Spleen (tissue), 11 donors: ENCODE results near the gene PPTC7. TPM values are rescaled to one million over a fixed set of nuclear protein-coding genes. Genes with fewer than 3 reads are reported as not detected.
"Not testable (repeated sequence)": the region's sequence is repeated elsewhere in the genome, so short reads cannot be mapped to it uniquely, and the experiment has no call there.

ENCODE experiments used
- DNase-seq: peaks from one replicate; pipeline ENCODE4 v3.0.0-alpha.2; 2020
- H3K27ac ChIP-seq, 8 donors: fragments of 200-600 bp; sonication (generic) in 7 of 8; 1 replicate in 4 of 8; 2 replicates in 4 of 8; pipeline versions ENCODE4 v1.5.0 to v1.8.0; 2016 to 2021; ENCODE audit warnings: inconsistent platforms in 4 of 8, mild to moderate bottlenecking in 4 of 8, moderate library complexity in 1 of 8
- H3K27me3 ChIP-seq, 7 donors: fragments of 200-600 bp; sonication (generic) in 6 of 7; replicated peaks in 1 of 7; 1 replicate in 4 of 7; 2 replicates in 3 of 7; pipeline versions ENCODE4 v1.5.0 to v1.8.0; 2016 to 2021; ENCODE audit warnings: inconsistent platforms in 3 of 7, mild to moderate bottlenecking in 1 of 7
- H3K36me3 ChIP-seq, 6 donors: fragments of 200-600 bp; sonication (generic) in 5 of 6; 1 replicate in 4 of 6; 2 replicates in 2 of 6; pipeline versions ENCODE4 v1.5.0 to v1.8.0; 2016 to 2021; ENCODE audit warnings: inconsistent platforms in 2 of 6
- H3K4me1 ChIP-seq, 6 donors: fragments of 200-600 bp; sonication (generic) in 5 of 6; 1 replicate in 3 of 6; 2 replicates in 3 of 6; pipeline versions ENCODE4 v1.5.0 to v1.8.0; 2016 to 2021; ENCODE audit warnings: inconsistent platforms in 3 of 6
- H3K4me3 ChIP-seq, 8 donors: fragments of 200-600 bp; sonication (generic) in 7 of 8; 1 replicate in 4 of 8; 2 replicates in 4 of 8; pipeline versions ENCODE4 v1.5.0 to v1.8.0; 2016 to 2021; ENCODE audit warnings: inconsistent platforms in 4 of 8, mild to moderate bottlenecking in 4 of 8, moderate library complexity in 2 of 8
- H3K9me3 ChIP-seq, 8 donors: fragments of 200-600 bp; sonication (generic) in 7 of 8; 1 replicate in 4 of 8; 2 replicates in 4 of 8; pipeline versions ENCODE4 v1.5.0 to v1.8.0; 2016 to 2021; ENCODE audit warnings: inconsistent platforms in 4 of 8
- POLR2A ChIP-seq, 3 donors: fragments of 450-650 bp; IDR thresholded peaks; one replicate each; pipeline ENCODE4 v1.5.1; 2017; ENCODE audit warnings: antibody characterized with exemption in 3 of 3, mild to moderate bottlenecking in 1 of 3
- POLR2AphosphoS5 ChIP-seq, 3 donors: sonication (generic); formaldehyde crosslinking; IDR thresholded peaks; one replicate each; pipeline ENCODE4 v1.5.1; 2017; ENCODE audit warnings: antibody characterized with exemption in 3 of 3
- WGBS, 5 donors: extraction: QIAGEN DNeasy Blood & Tissue Kit in 3 of 5; methylation state at CpG; one replicate each; pipeline versions ENCODE4 v1.1.5 to v1.1.7; 2013 to 2018; 5-methylcytosine and 5-hydroxymethylcytosine counted together
- intact Hi-C: fragments of 100-400 bp; cut with DNase I; formaldehyde crosslinking; loops from one replicate; pipeline ENCODE4 v1.15.0; 2023; ENCODE audit warnings: low total_unique reads
- polyA plus RNA-seq, 3 donors: library from polyadenylated mRNA; stranded (reverse); fragments of 200-250 nt; gene quantifications; one replicate each; pipeline ENCODE4 v1.2.1, GENCODE V29; 2013
- total RNA-seq, 7 donors: library from RNA; depleted of rRNA in 3 of 7; stranded (reverse); fragments of >200 nt in 3 of 7; fragmentation: NEBNext Ultra II Directional in 4 of 7; extraction: Animal tissue kit (Norgen Biotek cat#: 25700) in 4 of 7; gene quantifications; one replicate each; pipeline versions ENCODE4 v1.1.0 to v1.2.1, GENCODE V29; 2016 to 2021
- TF ChIP-seq, protein P1 (sequence below), 11 experiments: fragments of 200-600 bp in 7 of 11; fragments of 450-650 bp in 4 of 11; sonication (generic) in 4 of 11; IDR thresholded peaks in 8 of 11; conservative IDR thresholded peaks in 3 of 11; 1 replicate in 7 of 11; 2 replicates in 4 of 11; pipeline versions ENCODE4 v1.4.0 to v1.8.0; 2016 to 2021; ENCODE audit warnings: antibody characterized with exemption in 11 of 11, inconsistent platforms in 4 of 11, mild to moderate bottlenecking in 1 of 11
- donor health status: healthy with polysubstance abuse.
- donor health status: DM: no; HTN: no; CAD: no; lungs with moderate emphysema.
- donor health status: DM: no; HTN: no; CAD: no.
- donor health status: Bipolar disorder and iron deficiency.
- donor health status: healthy.
- donor health status: DM: no; HTN: no; CAD: no.
- donor health status: DM: yes; HTN: yes; CAD: no.

The PPTC7 gene
- total and polyA plus RNA-seq, 10 donors, result 7.5 to 27.3 (median 23.5) TPM

DNA sequence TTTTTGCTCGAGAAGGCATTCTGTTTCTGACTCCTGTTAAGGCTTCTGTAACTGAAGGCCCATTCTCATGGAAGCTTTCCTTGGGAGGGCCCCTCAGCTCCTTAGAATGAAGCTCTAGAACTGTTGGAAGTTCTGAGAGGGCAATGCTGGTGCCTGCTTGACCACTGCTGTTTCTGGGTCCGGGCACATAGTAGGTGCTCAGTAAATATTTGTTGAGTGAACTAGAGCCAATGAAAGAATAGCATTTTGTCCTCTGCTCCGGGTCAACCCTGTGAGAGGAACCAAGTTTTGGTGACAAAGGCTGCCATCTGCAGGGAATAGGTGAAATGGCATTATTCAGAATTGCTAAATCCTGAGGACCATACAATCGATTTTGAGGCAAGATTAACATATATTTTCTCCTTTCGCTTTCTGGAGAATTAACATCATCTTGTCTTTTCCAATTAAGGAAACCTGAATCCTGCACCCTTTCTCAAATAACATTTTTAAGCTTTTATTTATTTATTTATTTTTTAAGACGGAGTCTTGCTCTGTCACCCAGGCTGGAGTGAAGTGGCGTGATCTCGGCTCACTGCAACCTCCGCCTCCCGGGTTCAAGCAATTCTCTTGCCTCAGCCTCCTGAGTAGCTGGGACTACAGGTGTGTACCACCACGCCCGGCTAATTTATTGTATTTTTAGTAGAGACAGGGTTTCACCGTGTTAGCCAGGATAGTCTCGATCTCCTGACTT, 19.1 kb upstream of the PPTC7 start:
- TF ChIP-seq POLR2AphosphoS5 (IDR thresholded peaks at IDR 0.05), result peak in 1 of 3 donors; percentile 9
- TF ChIP-seq, protein P1, sequence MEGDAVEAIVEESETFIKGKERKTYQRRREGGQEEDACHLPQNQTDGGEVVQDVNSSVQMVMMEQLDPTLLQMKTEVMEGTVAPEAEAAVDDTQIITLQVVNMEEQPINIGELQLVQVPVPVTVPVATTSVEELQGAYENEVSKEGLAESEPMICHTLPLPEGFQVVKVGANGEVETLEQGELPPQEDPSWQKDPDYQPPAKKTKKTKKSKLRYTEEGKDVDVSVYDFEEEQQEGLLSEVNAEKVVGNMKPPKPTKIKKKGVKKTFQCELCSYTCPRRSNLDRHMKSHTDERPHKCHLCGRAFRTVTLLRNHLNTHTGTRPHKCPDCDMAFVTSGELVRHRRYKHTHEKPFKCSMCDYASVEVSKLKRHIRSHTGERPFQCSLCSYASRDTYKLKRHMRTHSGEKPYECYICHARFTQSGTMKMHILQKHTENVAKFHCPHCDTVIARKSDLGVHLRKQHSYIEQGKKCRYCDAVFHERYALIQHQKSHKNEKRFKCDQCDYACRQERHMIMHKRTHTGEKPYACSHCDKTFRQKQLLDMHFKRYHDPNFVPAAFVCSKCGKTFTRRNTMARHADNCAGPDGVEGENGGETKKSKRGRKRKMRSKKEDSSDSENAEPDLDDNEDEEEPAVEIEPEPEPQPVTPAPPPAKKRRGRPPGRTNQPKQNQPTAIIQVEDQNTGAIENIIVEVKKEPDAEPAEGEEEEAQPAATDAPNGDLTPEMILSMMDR (IDR thresholded peaks at IDR 0.05 in 8 of 11, conservative IDR thresholded peaks at IDR 0.05 in 3 of 11), result peak; percentile 44 to 86 (median 75)
- not testable (repeated sequence) for H3K36me3 ChIP-seq, H3K9me3 ChIP-seq, H3K4me3 ChIP-seq, DNase-seq, H3K27me3 ChIP-seq
- 61 to 66% (median 64%) methylated on average over 14 of the region's 14 CpGs for WGBS, 5 donors
- peak overlapping the region in 4 of 8 donors; percentile 24 to 67 (median 53) for H3K27ac ChIP-seq
- H3K4me1 ChIP-seq, result peaks cover 0 to 72% (median 38%) of the 10 kb centered on the region in 6 donors
- intact Hi-C loops, result loop anchor here (5.0 kb wide), 1 partner anchor 150 kb away; the partner anchor contains the start of gene ARPC3

DNA sequence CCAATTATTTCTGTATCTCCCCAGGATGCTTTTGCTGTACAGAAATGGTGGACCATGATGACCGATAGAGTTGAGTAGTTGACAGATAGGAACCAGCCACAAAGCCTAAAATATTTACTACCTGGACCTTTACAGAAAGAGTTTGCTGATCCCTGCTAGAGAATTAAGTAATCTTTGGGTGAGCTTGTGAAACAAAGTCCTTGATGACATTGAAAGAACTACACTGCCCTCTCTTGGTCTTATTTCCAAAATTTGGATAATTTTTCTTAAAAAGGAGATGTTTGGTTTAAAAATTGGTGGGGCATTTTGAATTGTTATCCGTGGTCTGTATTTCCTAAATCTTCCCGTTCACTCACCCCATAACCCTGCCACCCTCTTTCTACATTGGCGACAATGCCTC, 17.1 kb upstream of the PPTC7 start:
- Histone ChIP-seq H3K4me1 (peaks cover 0 to 55% (median 32%) of the 10 kb centered on the region in 6 donors), H3K36me3 (no peaks in the 10 kb centered on the region), H3K9me3 (no peaks in the 10 kb centered on the region), H3K27me3 (no peaks in the 10 kb centered on the region), H3K27ac (peak overlapping the region in 3 of 8 donors; percentile 19 to 59 (median 27)), H3K4me3 (no peak overlapping the region)
- WGBS, 5 donors, result 21 to 35% (median 27%) methylated on average over 4 of the region's 4 CpGs
- DNase-seq, result no peak
- TF ChIP-seq, protein P1 (IDR thresholded peaks at IDR 0.05 in 8 of 11, conservative IDR thresholded peaks at IDR 0.05 in 3 of 11), result peak in 10 of 11 experiments; percentile 14 to 61 (median 47)
- TF ChIP-seq POLR2A (IDR thresholded peaks at IDR 0.05), result no peak
- TF ChIP-seq POLR2AphosphoS5 (IDR thresholded peaks at IDR 0.05), result no peak
- intact Hi-C loops, result loop anchor here (5.0 kb wide), 1 partner anchor 148 kb away; the partner anchor contains the start of gene ARPC3

DNA sequence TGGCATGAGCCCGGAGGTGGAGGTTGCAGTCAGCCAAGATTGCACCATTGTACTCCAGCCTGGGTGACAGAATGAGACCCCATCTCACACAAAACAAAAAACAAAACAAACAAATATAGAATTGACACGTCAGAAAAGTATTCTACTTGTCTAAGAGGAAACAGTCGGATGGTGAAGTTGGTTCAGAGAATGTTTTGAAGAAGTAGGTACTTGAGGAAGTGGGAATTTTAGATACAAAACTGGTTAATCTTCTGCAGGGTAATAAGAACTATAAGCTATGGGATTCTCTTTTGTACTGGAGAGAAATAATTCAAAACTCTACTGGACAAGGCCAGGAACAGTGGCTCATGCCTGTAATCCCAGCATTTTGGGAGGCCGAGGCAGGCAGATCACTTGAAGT, 16.2 kb upstream of the PPTC7 start:
- H3K9me3 ChIP-seq, result no peaks in the 10 kb centered on the region
- WGBS, 5 donors, result 56 to 72% (median 64%) methylated on average over 4 of the region's 4 CpGs
- no peaks in the 10 kb centered on the region for H3K36me3 ChIP-seq
- no peak overlapping the region for H3K4me3 ChIP-seq
- no peak for DNase-seq
- peak overlapping the region in 3 of 8 donors; percentile 35 to 62 (median 59) for H3K27ac ChIP-seq
- peaks cover 0 to 46% (median 25%) of the 10 kb centered on the region in 6 donors for H3K4me1 ChIP-seq
- TF ChIP-seq, protein P1 (IDR thresholded peaks at IDR 0.05 in 8 of 11, conservative IDR thresholded peaks at IDR 0.05 in 3 of 11), result no peak
- TF ChIP-seq POLR2AphosphoS5 (IDR thresholded peaks at IDR 0.05) (no peak), POLR2A (IDR thresholded peaks at IDR 0.05) (no peak)
- no peaks in the 10 kb centered on the region for H3K27me3 ChIP-seq
- intact Hi-C loops, result loop anchor here (2.0 to 5.0 kb wide), 2 partner anchors 47 to 85 kb away; no protein-coding TSS in a partner anchor

DNA sequence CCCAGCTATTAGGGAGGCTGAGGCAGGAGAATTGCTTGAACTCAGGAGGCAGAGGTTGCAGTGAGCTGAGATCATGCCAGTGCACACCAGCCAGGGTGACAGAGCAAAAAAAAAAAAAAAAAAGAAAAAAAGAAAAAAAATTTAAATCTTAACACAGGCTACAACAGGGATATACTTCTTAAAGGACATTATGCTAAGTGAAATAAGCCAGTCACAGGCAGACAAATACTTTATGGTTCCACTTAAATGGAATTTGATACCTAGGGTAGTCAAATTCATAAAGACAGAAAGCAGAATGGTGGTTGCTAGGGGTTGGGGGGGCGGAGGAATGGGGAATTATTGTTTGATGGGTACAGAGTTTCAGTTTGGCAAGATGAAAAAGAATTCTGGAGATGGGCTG, 14.8 kb upstream of the PPTC7 start:
- no peak for DNase-seq
- 69 to 100% (median 81%) methylated on average over 1 of the region's 1 CpG for WGBS, 5 donors
- Histone ChIP-seq H3K4me1 (peaks cover 0 to 34% (median 25%) of the 10 kb centered on the region in 6 donors), H3K27me3 (no peaks in the 10 kb centered on the region), H3K36me3 (no peaks in the 10 kb centered on the region), H3K9me3 (no peaks in the 10 kb centered on the region), H3K27ac (no peak overlapping the region), H3K4me3 (no peak overlapping the region)
- TF ChIP-seq POLR2AphosphoS5 (IDR thresholded peaks at IDR 0.05), result no peak
- no peak for TF ChIP-seq POLR2A (IDR thresholded peaks at IDR 0.05)
- TF ChIP-seq, protein P1 (IDR thresholded peaks at IDR 0.05 in 8 of 11, conservative IDR thresholded peaks at IDR 0.05 in 3 of 11), result no peak
- intact Hi-C loops, result loop anchor here (2.0 to 5.0 kb wide), 2 partner anchors 46 to 83 kb away; no protein-coding TSS in a partner anchor

DNA sequence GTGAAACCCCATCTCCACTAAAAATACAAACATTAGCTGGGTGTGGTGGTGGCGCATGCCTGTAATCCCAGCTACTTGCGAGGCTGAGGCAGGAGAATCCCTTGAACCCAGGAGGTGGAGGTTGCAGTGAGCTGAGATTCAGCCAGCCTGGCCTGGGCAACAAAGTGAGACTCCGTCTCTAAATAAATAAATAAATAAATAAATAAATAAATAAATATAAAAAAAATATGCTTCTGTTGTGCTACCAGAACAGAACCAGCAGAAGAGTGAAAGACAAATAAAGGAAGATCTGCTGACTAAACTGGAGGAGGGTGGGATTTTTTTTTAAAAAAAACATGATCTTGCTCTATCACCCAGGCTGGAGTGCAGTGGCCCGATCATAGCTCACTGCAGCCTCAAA, 9.8 kb upstream of the PPTC7 start:
- intact Hi-C loops, H3K9me3 ChIP-seq, H3K4me3 ChIP-seq, H3K27me3 ChIP-seq, DNase-seq, H3K36me3 ChIP-seq: not testable (repeated sequence)
- peak overlapping the region in 3 of 8 donors; percentile 82 to 90 (median 90) for H3K27ac ChIP-seq
- peaks cover 0 to 48% (median 25%) of the 10 kb centered on the region in 6 donors for H3K4me1 ChIP-seq
- WGBS, 5 donors, result 91 to 95% (median 94%) methylated on average over 4 of the region's 4 CpGs
